Heart right ventricle (tissue), 16 donors: ENCODE results near the gene COL16A1. TPM values are rescaled to one million over a fixed set of nuclear protein-coding genes. Genes with fewer than 3 reads are reported as not detected.

Experiments
- ATAC-seq, 8 donors: fragments of 200-7000 bp; cut with Tn5 transposase; one replicate each; pipeline ENCODE4 v1.9.1; 2020; ENCODE audit warnings: mild to moderate bottlenecking in 8 of 8, moderate library complexity in 8 of 8, moderate number of reproducible peaks in 1 of 8
- DNase-seq, 2 donors: peaks; one replicate each; pipeline ENCODE4 v3.0.0-alpha.2; 2020
- H3K27ac ChIP-seq, 10 donors: fragments of 200-600 bp; sonication (generic) in 2 of 10; one replicate each; pipeline versions ENCODE4 v1.5.0 to v1.8.0; 2020 to 2022; ENCODE audit warnings: mild to moderate bottlenecking in 3 of 10
- H3K27me3 ChIP-seq, 7 donors: fragments of 200-600 bp; one replicate each; pipeline ENCODE4 v1.8.0; 2021 to 2022; ENCODE audit warnings: mild to moderate bottlenecking in 2 of 7
- H3K36me3 ChIP-seq, 9 donors: fragments of 200-600 bp; sonication (generic) in 1 of 9; one replicate each; pipeline versions ENCODE4 v1.5.0 to v1.8.0; 2020 to 2022; ENCODE audit warnings: mild to moderate bottlenecking in 2 of 9
- H3K4me1 ChIP-seq, 9 donors: fragments of 200-600 bp; sonication (generic) in 1 of 9; one replicate each; pipeline versions ENCODE4 v1.5.0 to v1.8.0; 2020 to 2022; ENCODE audit warnings: mild to moderate bottlenecking in 4 of 9
- H3K4me3 ChIP-seq, 10 donors: fragments of 200-600 bp; sonication (generic) in 2 of 10; one replicate each; pipeline versions ENCODE4 v1.5.0 to v1.8.0; 2020 to 2022; ENCODE audit warnings: mild to moderate bottlenecking in 7 of 10, moderate library complexity in 2 of 10
- H3K9me3 ChIP-seq, 11 donors: fragments of 200-600 bp in 10 of 11; sonication (generic) in 2 of 11; one replicate each; pipeline versions ENCODE4 v1.5.0 to v1.8.0; 2013 to 2022; ENCODE audit warnings: mild to moderate bottlenecking in 2 of 11, control low read depth in 1 of 11, moderate library complexity in 1 of 11
- WGBS, 2 donors: extraction: QIAGEN DNeasy Blood & Tissue Kit; methylation state at CpG; one replicate each; pipeline ENCODE4 v1.1.7; 2013; ENCODE audit warnings: inconsistent platforms in 1 of 2; 5-methylcytosine and 5-hydroxymethylcytosine counted together
- intact Hi-C, 10 donors: fragments of 100-400 bp; cut with DNase I; formaldehyde crosslinking; loops; one replicate each; pipeline versions ENCODE4 v1.11.1 to v1.14.2; 2022
- polyA plus RNA-seq, 2 donors: library from polyadenylated mRNA; stranded (reverse); fragments of 200-250 nt; gene quantifications; one replicate each; pipeline ENCODE4 v1.2.3, GENCODE V29; 2013
- total RNA-seq, 10 donors: library from RNA; stranded (reverse); fragmentation: NEBNext Ultra II Directional in 3 of 10; extraction: Animal tissue kit (Norgen Biotek cat#: 25700) in 3 of 10; gene quantifications; one replicate each; pipeline versions ENCODE4 v1.2.1 to v1.2.4, GENCODE V29; 2021 to 2023
- TF ChIP-seq, protein P1 (sequence below), 9 donors: fragments of 200-600 bp; sonication (generic) in 2 of 9; IDR thresholded peaks; one replicate each; pipeline versions ENCODE4 v1.5.0 to v1.8.0; 2021 to 2022; ENCODE audit warnings: antibody characterized with exemption in 9 of 9, mild to moderate bottlenecking in 5 of 9, moderate library complexity in 1 of 9
- donor health status: Arrhythmogenic right ventricular cardiomyopathy.
- donor health status: ischemic (EF 13 %, LVEDD 7.1; RV severe dilation, severe dysfunction).
- donor health status: healthy with polysubstance abuse.
- donor health status: DM: no; HTN: yes; CAD: no.
- donor health status: DM: no; HTN: no; CAD: no.
- donor health status: ischemic (EF 25% LVEDD 6.9; RV normal size, moderate dysfunction).
- donor health status: ischemic (EF 25% LVEDD 5.7; RV mildly dilated, moderate dysfunction).
- donor health status: healthy.
- donor health status: DM: yes; HTN: yes; CAD: no.
- donor health status: Ischemic cardiomyopathy.
- donor health status: ischemic (EF 35%, LVEDD 5.7; RV mildly dilated, moderate dysfunction).
- donor health status: nonischemic (EF 11% LVEDD 7.7; RV severe dilation, severe dysfunction).
- donor health status: DM: yes; HTN: yes; CAD: no.
- donor health status: PGD.
- donor health status: ischemic (EF 29% LVEDD 5.4; RV normal size, mild dysfunction).
- donor health status: nonischemic (EF 23%, LVEDD 6.1; RV moderate dilation, normal function).

COL16A1 gene
- total and polyA plus RNA-seq, 12 donors, result 7.4 to 35.3 (median 16.6) TPM

DNA sequence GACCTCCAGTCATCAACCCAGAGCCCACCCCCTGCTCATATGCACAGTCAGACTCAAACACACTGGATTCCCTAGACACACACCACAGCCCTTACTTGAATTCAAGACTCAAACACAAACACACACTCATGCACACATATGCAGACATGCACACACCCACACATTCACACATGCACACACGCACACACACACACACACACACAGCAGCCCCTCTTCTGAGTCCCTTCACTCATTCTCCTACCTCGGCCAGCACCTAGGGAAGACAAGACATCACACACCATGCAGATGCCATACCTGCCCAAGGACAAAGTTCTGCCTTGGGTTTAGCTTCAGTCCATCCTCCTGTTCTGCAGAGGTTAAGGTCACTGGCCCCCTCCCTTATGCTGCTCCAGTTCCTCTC is 87.9 kb downstream of the COL16A1 start:
- DNase-seq, result no peak

DNA sequence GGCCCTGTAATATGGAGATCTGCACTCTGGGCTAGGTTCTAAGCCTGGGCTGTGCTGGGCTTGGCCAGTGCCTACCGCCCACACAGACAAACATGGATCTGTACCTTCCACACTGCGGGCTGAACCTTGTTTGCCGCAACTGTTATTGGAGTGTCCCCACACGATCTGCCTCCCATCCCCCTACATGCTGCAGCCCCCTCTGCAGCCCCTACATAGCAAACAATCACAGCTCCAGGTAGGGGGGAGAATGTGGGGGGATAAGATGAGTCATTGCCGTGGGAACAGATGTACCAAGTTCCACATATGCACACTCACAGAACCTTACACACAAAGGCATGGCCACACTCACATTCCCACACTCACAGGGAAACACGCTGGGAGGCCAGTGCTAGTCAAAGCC is 88.4 kb downstream of the COL16A1 start:
- Histone ChIP-seq H3K9me3 (no peaks in the 10 kb centered on the region), H3K4me3 (no peak overlapping the region), H3K4me1 (peaks cover 3 to 36% (median 21%) of the 10 kb centered on the region in 9 donors), H3K27me3 (peaks cover 0 to 31% (median 10%) of the 10 kb centered on the region in 7 donors), H3K27ac (no peak overlapping the region), H3K36me3 (no peaks in the 10 kb centered on the region)
- 93% methylated on average over 6 of the region's 6 CpGs for WGBS, 2 donors
- TF ChIP-seq, protein P1, sequence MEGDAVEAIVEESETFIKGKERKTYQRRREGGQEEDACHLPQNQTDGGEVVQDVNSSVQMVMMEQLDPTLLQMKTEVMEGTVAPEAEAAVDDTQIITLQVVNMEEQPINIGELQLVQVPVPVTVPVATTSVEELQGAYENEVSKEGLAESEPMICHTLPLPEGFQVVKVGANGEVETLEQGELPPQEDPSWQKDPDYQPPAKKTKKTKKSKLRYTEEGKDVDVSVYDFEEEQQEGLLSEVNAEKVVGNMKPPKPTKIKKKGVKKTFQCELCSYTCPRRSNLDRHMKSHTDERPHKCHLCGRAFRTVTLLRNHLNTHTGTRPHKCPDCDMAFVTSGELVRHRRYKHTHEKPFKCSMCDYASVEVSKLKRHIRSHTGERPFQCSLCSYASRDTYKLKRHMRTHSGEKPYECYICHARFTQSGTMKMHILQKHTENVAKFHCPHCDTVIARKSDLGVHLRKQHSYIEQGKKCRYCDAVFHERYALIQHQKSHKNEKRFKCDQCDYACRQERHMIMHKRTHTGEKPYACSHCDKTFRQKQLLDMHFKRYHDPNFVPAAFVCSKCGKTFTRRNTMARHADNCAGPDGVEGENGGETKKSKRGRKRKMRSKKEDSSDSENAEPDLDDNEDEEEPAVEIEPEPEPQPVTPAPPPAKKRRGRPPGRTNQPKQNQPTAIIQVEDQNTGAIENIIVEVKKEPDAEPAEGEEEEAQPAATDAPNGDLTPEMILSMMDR (IDR thresholded peaks at IDR 0.05), result no peak
- DNase-seq (no peak), ATAC-seq (no peak)
- intact Hi-C loops, result no loop called here

More for the DNA sequence above, 87.9 kb downstream of the COL16A1 start:
- ATAC-seq, result no peak
- Histone ChIP-seq H3K27ac (no peak overlapping the region), H3K27me3 (peaks cover 0 to 31% (median 10%) of the 10 kb centered on the region in 7 donors), H3K36me3 (no peaks in the 10 kb centered on the region), H3K4me3 (no peak overlapping the region), H3K9me3 (no peaks in the 10 kb centered on the region), H3K4me1 (peaks cover 3 to 36% (median 21%) of the 10 kb centered on the region in 9 donors)
- WGBS, 2 donors, result 71 to 84% methylated on average over 2 of the region's 2 CpGs
- intact Hi-C loops, result no loop called here
- TF ChIP-seq, protein P1 (IDR thresholded peaks at IDR 0.05), result no peak

DNA sequence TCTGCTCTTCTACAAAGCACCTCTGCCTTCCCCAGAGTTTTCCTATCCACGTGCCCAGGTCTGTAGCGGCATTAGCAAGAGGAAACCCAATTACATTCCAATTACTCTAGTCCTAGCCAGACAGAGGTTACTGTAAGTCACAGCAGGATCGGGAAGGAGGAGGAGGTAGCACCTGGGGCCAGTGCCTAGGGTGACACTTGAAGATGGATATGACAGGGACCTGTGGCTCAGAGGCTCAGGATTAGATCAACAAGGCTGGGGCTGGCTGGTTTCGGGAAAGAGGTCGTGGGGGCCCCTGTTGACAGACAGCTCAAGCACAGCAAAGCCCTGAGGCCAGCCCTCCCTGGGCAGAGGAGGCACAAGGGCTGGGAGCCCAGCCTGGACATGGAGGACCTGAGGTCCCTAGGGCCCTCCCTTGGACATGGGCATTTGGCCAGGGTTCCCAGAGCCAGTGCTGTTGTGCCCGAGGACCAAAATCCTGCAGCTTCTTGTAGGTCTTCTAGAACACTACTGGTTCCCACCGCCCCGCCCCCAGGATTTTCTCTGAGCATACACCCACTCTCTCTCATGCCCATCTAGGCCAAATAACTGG is 89.3 kb downstream of the COL16A1 start:
- 73 to 78% methylated on average over 8 of the region's 8 CpGs for WGBS, 2 donors
- Histone ChIP-seq H3K27ac (no peak overlapping the region), H3K4me1 (peaks cover 3 to 36% (median 21%) of the 10 kb centered on the region in 9 donors), H3K36me3 (no peaks in the 10 kb centered on the region), H3K4me3 (no peak overlapping the region), H3K9me3 (no peaks in the 10 kb centered on the region), H3K27me3 (peaks cover 0 to 31% (median 10%) of the 10 kb centered on the region in 7 donors)
- TF ChIP-seq, protein P1 (IDR thresholded peaks at IDR 0.05), result no peak
- ATAC-seq (no peak), DNase-seq (no peak)
- intact Hi-C loops, result no loop called here

DNA sequence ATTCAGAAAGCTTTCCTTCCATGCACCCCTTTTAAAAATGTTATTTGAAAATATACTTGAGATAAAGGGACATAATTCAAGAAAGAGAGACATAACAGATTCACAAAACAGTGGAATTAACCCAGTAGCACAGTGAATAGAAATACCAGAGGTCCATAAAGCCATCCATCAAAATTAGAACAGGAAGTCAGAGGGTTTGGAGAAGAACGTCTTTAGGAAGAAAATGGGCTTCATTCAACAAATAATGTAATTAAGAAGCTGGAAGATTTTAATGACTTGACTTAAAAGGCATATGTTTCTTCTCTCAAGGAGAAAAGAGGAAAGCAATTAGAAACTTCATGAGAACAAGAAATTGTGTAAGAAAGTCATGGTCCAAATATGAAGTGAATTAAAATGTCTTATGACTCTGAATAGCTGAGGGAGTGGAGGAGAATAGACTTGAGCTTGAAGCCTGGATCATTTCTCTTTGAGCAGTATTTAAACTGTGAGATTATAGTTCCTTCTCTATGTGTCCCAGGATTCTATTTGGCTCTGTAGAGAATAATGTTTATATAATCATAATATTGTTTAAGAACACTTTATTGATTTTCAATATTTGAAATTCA is 94.2 kb downstream of the COL16A1 start:
- WGBS, 2 donors, result 32 to 47% methylated on average over 1 of the region's 1 CpG
- ATAC-seq (no peak), DNase-seq (no peak)
- H3K36me3 ChIP-seq, result no peaks in the 10 kb centered on the region
- intact Hi-C loops, result no loop called here
- no peak overlapping the region for H3K4me3 ChIP-seq
- H3K27me3 ChIP-seq, result no peaks in the 10 kb centered on the region
- peaks cover 0 to 16% (median 11%) of the 10 kb centered on the region in 9 donors for H3K4me1 ChIP-seq
- H3K27ac ChIP-seq, result no peak overlapping the region
- H3K9me3 ChIP-seq, result no peaks in the 10 kb centered on the region
- TF ChIP-seq, protein P1 (IDR thresholded peaks at IDR 0.05), result no peak
